Measurements from ENCODE around the gene ZNF688.
"Not testable (repeated sequence)": the region's sequence is repeated elsewhere in the genome, so short reads cannot be mapped to it uniquely, and the experiment has no call there.

Gene ZNF688

DNA sequence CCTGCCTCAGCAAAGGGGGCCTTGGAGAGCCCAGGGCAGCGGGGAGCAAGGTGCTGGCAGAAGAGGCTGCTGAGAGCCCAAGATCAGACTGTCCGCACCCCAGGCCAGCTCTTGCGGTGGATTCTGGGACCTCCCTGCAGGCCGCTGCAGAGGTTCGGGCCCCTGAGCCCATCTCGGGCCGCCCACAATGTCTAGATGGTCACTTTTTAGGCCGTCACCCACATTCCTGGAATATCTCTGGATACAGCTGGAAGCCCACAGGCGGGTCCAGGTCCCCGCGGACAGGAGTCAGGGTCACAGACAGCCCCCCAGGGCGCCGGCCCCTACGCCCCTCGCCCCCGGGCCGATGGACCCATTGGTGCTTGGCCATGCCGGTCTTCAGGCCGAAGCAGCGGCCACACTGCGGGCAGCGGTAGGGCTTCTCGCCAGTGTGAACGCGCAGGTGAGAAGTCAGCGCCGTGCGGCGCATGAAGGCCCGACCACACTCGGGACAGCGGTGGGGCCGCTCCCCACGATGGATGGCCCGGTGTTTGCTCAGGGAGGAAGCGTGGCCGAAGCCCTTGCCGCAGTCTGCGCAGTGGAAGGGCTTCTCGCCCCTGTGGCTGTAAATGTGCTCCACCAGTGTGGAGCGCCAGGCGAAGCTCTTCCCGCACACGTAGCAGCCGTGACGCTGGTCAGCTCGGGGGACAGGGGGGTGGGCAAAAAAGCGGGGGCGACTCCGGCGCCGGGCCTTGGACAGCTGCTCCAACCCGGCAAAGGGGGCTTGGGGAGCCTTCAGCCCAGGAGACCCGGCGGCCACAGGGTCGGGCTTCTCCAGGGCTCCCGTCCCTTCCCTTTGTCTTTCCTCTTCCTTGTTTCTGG lies 39.0 kb downstream of the ZNF688 start:
- no peak for DNase-seq

GRCh38 chr16:30530163-30531037 lies 41.1 kb downstream of the ZNF688 start:
- no peak for DNase-seq

DNA sequence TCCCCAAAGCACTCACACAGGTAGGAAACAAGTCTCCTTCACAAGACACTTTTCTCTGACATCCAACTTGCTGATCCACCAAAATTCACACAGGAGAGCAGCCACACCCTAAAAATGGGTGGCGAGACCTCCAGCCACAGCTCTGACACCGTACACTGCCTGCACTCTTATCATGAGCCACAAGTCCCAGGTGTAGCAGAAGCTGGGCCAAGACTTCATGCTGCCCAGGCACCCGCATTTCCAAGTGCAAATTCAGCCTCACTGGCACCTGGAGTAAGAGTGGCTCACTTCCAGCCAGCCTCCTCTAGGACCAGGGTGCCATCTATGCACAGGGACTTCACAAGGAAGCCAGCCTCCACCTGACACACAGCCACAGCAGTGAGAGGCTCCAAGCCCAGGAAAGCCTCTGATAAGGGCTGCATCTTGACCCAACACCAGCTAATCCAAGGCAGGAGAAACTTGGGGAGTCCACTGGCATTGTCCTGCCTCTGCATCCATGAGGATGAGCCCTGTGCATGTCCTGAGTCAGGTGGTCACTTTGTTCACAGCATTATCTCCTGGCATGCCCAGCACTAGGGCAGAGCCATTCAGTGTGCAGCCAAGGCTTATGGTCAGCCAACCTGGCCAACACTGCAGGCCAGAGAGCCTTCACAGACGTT lies 42.6 kb downstream of the ZNF688 start:
- DNase-seq = no peak

- DNase-seq = no peak
Observed at GRCh38 chr16:30527635-30528178, 43.8 kb downstream of the ZNF688 start.

GRCh38 chr16:30526823-30527634 lies 44.5 kb downstream of the ZNF688 start:
- peak; percentile 91 for DNase-seq

DNA sequence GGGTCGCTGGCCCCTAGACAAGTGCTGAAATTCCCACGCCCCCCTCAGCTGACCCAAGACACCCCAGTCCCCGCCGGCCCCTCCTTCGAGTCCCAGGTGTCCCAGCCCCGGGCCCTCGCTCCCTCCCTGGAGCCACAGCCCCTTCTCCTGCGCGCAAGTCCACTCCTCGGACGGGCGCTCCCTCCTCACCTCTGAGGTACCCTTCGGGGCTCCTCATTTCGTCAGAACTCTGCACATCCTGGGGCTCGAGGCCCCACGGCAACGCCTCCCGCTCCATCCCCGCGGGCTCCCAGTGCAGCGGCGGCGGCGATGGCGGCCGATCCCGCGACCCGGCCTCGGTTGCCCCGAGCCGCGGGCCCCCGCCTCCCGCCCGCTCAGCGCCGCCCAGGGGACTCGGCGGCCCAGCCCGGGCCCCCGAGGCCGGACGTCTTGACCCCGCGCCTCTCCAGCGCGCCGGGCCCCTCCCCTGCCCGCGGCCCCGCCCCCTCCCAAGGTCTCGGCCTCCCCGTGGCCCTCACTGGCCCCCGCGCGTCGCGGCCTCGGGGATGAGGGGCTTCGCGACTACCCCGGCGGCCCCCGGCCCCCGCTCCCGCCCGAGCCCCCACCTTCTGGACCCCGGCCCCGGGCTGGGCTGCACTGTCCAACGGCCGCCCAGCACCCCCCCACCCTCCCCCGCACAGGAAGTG lies 45.2 kb downstream of the ZNF688 start, which contains the start of gene ZNF768:
Gene ZNF768, minus strand, starts transcription at position 430 of the 686 bp plus-strand sequence. Its CDS starts 153 bp downstream, at position 277.
- DNase-seq = no peak

DNA sequence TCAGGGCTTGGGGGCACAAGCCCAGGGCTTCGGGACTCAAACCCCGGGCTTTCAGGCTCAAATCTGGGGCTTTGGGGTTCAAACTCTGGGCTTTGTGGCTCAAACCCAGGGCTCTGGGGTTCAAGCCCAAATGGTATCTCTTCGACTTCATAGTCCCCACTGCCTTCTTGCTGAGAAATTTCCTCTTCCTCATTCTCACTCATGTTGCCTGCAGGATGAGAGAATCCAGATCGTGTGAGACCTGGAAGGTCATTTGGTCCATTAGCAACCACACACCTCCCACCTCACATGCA lies 45.7 kb downstream of the ZNF688 start:
- no peak for DNase-seq

DNA sequence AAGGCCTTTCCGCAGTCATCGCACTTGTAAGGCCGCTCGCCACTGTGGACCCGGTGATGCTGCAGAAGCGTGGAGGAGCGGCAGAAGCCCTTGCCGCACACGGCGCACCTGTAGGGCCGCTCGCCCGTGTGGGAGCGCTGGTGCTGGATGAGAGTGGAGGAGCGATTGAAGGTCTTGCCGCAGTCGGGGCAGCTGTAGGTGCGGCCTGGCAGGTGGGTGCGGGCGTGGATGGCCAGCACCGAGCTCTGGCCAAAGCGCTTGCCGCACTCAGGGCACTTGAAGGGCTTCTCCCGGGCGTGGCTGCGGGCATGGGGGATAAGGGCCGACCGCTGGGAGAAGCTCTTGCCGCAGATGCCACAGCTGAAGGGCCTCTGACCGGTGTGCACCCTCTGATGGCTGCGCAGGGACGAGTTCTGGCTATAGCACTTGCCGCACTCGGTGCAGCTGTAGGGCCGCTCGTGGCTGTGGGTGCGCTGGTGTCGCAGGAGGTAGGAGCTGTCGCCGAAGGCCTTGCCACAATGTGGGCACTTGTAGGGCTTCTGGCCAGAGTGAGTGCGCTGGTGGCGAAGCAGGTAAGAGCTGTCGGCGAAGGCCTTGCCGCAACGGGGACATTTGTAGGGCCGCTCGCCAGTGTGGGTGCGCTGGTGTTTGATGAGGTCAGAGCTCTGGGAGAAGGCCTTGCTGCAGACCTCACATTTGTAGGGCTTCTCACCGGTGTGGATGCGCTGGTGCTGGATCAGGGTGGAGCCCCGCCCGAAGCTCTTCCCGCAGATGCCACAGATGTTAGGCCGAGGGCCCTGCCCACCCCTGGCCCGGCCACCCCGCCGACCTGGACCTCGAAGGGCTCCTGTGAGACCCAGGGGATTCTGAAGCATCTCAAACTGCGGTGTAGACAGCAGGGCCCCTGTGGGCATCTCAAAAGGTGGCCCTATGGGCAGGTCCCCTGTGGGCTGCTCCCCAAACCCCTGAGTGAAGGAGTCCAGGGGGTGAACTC lies 46.6 kb downstream of the ZNF688 start:
- no peak for DNase-seq

- no peak for DNase-seq
Observed at GRCh38 chr16:30523768-30524574, 47.5 kb downstream of the ZNF688 start.

DNA sequence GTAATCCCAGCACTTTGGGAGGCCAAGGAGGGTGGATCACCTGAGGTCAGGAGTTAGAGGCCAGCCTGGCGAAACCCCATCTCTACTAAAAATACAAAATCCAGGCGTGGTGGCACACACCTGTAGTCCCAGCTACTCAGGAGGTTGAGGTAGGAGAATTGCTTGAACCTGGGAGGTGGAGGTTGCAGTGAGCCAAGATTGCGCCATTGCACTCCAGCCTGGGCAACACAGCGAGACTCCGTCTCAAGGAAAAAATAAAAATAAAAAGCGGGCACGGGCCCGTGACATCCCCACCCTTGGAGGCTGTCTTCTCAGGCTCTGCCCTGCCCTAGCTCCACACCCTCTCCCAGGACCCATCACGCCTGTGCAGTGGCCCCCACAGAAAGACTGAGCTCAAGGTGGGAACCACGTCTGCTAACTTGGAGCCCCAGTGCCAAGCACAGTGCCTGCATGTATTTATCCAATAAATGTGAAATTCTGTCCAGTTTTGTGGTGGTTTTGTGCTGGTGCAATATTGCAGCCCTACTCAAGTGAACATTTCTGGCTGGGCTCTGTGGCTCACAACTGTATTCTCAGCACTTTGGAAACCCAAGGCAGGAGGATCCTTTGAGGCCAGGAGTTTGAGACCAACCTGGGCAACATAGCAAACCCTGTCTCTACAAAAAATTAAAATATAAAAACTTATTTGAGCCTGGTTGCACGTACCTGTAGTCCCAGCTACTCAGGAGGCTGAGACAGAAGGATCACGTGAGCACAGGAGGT lies 48.6 kb downstream of the ZNF688 start:
- not testable (repeated sequence) for DNase-seq

- DNase-seq = no peak
Observed at GRCh38 chr16:30521873-30522641, 49.5 kb downstream of the ZNF688 start.

DNA sequence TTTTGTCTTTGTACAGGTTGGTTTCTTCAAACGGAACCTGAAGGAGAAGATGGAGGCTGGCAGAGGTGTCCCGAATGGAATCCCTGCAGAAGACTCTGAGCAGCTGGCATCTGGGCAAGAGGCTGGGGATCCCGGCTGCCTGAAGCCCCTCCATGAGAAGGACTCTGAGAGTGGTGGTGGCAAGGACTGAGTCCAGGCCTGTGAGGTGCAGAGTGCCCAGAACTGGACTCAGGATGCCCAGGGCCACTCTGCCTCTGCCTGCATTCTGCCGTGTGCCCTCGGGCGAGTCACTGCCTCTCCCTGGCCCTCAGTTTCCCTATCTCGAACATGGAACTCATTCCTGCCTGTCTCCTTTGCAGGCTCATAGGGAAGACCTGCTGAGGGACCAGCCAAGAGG lies 50.0 kb downstream of the ZNF688 start:
- DNase-seq = no peak

Measured in stimulated activated CD4-positive, alpha-beta T cell treated with anti-CD3 and anti-CD28 coated beads, Interleukin-4, amount 100 ng/mL, for 1 hour (primary cell).